Ishikawa (cell line): Measurements from ENCODE around the gene LHX5.

Experiments used
- CEBPB ChIP-seq: IDR thresholded peaks from 2 replicates; pipeline ENCODE4 v1.6.1; 2012
- CREB1 ChIP-seq: IDR thresholded peaks from 2 replicates; pipeline ENCODE4 v1.6.1; 2012; ENCODE audit warnings: low read depth
- EGR1 ChIP-seq: IDR thresholded peaks from 2 replicates; pipeline ENCODE4 v1.6.1; 2012
- EP300 ChIP-seq: IDR thresholded peaks from 2 replicates; pipeline ENCODE4 v1.6.1; 2012; ENCODE audit warnings: borderline replicate concordance
- FOXM1 ChIP-seq: IDR thresholded peaks from 2 replicates; pipeline ENCODE4 v1.6.1; 2012; ENCODE audit warnings: low read depth, borderline replicate concordance
- NFIC ChIP-seq: IDR thresholded peaks from 2 replicates; pipeline ENCODE4 v1.6.1; 2012
- RAD21 ChIP-seq: IDR thresholded peaks from 2 replicates; pipeline ENCODE4 v1.6.1; 2012; ENCODE audit warnings: low read depth
- TAF1 ChIP-seq: IDR thresholded peaks from 2 replicates; pipeline ENCODE4 v1.6.1; 2012; ENCODE audit warnings: low read depth, mild to moderate bottlenecking
- TCF12 ChIP-seq: IDR thresholded peaks from 2 replicates; pipeline ENCODE4 v1.6.1; 2012; ENCODE audit warnings: low read depth
- TEAD4 ChIP-seq: IDR thresholded peaks from 2 replicates; pipeline ENCODE4 v1.6.1; 2012
- YY1 ChIP-seq: IDR thresholded peaks from 2 replicates; pipeline ENCODE4 v1.6.1; 2012; ENCODE audit warnings: low read depth
- ZBTB7A ChIP-seq: IDR thresholded peaks from 2 replicates; pipeline ENCODE4 v1.6.1; 2012; ENCODE audit warnings: low read depth
- TF ChIP-seq, protein P1 (sequence below): IDR thresholded peaks from 2 replicates; pipeline ENCODE4 v1.6.1; 2012
- TF ChIP-seq, protein P2 (sequence below): IDR thresholded peaks from 2 replicates; pipeline ENCODE4 v1.6.1; 2012
- TF ChIP-seq, protein P3 (sequence below): IDR thresholded peaks from 2 replicates; pipeline ENCODE4 v1.6.1; 2012; ENCODE audit warnings: low read depth, mild to moderate bottlenecking

The LHX5 gene

DNA sequence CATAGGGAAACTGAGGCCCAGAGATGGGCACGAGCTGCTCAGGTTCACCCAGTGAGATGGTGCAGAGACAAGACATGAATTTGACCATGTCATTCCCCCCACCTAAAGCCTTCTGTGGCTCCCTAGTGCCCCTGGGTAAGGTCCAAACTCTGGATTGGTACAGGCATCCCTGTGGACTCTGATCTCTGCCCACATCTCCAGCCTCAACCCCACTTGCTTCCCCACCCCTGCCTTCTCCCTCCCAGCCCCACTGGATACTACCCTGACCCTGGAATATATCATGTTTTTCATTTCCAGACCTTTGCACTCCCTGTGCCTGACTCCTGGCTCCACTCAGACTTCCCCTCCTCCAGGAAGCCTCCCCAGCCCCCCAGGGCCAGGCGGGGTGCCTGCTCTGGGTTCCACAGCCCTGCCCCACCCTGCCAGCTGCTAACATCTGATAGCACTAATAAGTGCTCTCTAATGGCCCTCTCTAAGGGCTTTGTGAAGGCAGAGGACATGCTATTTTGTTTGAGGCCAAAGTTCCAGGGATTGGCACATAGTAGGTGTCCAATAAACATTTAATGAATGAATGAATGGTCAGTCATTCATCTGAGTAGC lies 50.6 kb downstream of the LHX5 start:
- TF ChIP-seq, protein P1, sequence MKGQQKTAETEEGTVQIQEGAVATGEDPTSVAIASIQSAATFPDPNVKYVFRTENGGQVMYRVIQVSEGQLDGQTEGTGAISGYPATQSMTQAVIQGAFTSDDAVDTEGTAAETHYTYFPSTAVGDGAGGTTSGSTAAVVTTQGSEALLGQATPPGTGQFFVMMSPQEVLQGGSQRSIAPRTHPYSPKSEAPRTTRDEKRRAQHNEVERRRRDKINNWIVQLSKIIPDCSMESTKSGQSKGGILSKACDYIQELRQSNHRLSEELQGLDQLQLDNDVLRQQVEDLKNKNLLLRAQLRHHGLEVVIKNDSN, result no peak
- no peak for TF ChIP-seq EGR1

DNA sequence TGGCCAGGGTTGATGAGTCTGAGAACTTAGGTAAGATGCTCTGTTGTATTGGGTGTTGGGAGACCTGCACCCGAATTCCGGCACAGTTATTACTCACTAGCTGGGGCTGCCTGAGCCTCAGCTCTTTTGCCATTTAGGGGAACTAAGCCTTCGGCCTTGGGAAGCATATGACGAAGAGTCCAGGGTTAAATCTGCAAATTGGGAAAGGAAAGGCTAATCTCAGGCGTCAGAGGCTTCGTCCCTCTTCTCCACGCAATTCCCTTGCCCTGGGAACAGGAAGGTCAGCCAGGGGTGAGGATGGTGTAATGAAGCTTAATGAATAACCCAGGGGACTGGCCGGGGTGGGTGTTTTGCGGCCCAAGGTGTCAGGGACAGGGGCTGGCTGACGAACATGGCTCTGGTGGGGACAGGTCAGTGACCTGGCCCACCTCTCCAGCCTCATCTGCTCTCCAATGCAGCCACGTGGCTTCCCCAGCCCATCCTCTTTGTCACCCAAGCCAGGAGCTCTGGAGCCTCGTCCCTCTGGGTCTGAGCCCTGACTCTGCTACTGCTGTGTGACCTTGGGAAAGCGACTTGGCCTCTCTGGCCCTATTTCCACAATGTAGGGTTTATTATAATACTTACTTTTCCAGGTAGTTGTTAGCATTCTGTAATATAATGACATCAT lies 53.3 kb downstream of the LHX5 start:
- TF ChIP-seq EGR1, result no peak
- TF ChIP-seq YY1, result no peak
- TF ChIP-seq, protein P2, sequence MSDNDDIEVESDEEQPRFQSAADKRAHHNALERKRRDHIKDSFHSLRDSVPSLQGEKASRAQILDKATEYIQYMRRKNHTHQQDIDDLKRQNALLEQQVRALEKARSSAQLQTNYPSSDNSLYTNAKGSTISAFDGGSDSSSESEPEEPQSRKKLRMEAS, result no peak
- TF ChIP-seq FOXM1, result no peak
- no peak for TF ChIP-seq ZBTB7A
- no peak for TF ChIP-seq TEAD4
- TF ChIP-seq TAF1, result no peak
- TF ChIP-seq CEBPB, result no peak
- TF ChIP-seq NFIC, result no peak
- TF ChIP-seq, protein P3, sequence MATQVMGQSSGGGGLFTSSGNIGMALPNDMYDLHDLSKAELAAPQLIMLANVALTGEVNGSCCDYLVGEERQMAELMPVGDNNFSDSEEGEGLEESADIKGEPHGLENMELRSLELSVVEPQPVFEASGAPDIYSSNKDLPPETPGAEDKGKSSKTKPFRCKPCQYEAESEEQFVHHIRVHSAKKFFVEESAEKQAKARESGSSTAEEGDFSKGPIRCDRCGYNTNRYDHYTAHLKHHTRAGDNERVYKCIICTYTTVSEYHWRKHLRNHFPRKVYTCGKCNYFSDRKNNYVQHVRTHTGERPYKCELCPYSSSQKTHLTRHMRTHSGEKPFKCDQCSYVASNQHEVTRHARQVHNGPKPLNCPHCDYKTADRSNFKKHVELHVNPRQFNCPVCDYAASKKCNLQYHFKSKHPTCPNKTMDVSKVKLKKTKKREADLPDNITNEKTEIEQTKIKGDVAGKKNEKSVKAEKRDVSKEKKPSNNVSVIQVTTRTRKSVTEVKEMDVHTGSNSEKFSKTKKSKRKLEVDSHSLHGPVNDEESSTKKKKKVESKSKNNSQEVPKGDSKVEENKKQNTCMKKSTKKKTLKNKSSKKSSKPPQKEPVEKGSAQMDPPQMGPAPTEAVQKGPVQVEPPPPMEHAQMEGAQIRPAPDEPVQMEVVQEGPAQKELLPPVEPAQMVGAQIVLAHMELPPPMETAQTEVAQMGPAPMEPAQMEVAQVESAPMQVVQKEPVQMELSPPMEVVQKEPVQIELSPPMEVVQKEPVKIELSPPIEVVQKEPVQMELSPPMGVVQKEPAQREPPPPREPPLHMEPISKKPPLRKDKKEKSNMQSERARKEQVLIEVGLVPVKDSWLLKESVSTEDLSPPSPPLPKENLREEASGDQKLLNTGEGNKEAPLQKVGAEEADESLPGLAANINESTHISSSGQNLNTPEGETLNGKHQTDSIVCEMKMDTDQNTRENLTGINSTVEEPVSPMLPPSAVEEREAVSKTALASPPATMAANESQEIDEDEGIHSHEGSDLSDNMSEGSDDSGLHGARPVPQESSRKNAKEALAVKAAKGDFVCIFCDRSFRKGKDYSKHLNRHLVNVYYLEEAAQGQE, result no peak
- TF ChIP-seq RAD21, result no peak
- TF ChIP-seq TCF12, result no peak
- TF ChIP-seq, protein P1, result no peak
- TF ChIP-seq CREB1, result no peak

DNA sequence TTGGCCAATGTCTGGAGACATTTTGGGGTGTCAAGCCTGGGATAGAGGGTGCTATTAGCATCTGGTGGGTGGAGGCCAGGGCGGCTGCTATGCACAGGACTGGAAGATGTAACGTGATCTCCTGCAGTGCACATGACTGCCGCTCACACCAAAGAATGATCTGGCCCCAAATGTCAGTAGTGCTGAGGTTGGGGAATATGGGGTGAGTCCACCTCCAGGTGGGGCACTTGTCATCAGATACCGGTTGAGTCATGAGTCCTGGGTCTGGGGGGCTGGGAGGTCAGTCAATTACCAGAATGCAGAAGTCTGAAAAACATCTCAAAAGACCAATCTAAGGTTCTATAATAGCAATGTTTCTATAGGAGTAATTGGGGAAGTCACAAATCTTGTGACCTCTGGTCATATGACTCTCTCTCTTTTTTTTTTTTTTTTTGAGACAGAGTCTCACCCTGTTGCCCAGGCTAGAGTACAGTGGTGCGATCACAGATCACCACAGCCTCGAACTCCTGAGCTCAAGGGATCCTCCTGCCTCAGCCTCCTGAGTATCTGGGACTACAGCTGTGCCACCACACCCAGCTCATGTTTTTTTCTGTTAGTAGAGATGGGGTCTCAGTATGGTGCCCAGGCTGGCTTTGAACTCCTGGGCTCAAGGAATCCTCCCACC lies 55.4 kb downstream of the LHX5 start:
- no peak for TF ChIP-seq CEBPB
- TF ChIP-seq, protein P1, result peak; percentile 35
- no peak for TF ChIP-seq FOXM1
- TF ChIP-seq RAD21, result no peak
- no peak for TF ChIP-seq ZBTB7A
- no peak for TF ChIP-seq NFIC
- no peak for TF ChIP-seq EP300

DNA sequence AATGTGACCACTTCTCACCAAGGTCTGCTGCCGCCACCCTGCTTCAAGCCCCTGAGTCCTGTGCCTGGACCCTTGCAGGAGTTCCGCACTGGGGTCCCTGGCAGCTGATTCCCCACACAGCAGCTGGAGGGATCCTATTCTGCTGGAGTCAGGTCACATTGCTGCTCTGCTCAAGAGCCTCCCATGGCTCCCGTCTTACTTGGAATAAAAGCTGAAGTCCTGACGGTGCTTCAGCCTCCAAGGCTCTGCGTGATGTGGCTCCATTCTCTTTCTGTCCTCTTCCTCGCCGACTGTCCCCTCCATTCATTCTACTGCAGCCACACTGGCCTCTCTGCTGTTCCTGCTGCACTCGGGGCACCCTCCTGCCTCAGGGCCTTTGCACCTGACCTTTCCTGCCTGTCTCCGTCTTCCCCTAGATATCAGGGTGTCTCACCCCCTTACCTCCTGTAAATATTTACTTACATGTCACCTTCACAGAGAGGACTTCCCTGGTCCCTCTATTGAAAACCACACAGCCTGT lies 57.1 kb downstream of the LHX5 start:
- TF ChIP-seq, protein P3, result no peak
- TF ChIP-seq NFIC, result no peak
- no peak for TF ChIP-seq TEAD4
- TF ChIP-seq, protein P1, result no peak
- TF ChIP-seq, protein P2, result no peak
- TF ChIP-seq EP300, result no peak
- TF ChIP-seq TAF1, result no peak
- no peak for TF ChIP-seq RAD21
- TF ChIP-seq FOXM1, result no peak
- TF ChIP-seq TCF12, result no peak
- TF ChIP-seq ZBTB7A, result no peak
- no peak for TF ChIP-seq CEBPB
- TF ChIP-seq CREB1, result no peak
- TF ChIP-seq YY1, result no peak
- no peak for TF ChIP-seq EGR1

DNA sequence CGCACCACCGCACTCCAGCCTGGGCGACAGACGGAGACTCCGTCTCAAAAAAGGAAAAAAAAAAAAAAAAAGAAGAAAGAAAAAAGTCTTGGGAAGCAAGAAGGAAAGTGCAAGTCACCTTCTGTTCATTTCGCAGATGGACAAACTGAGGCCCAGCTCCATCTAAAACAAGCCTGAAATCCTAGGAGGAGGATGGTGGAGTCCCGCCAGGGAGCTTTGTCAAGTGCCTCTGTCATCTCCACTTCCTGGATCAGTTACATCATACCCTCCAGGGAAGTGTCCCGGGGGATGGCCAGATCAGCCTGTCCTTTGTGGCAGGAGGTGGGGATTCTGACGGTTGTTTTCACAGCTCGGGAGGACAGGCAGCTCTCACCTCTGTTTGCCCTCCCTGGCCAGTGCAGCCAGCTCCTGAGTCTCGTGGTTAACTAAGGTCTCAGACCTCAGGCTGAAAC lies 58.2 kb downstream of the LHX5 start:
- TF ChIP-seq, protein P3, result no peak
- no peak for TF ChIP-seq EP300
- no peak for TF ChIP-seq CREB1
- no peak for TF ChIP-seq CEBPB
- TF ChIP-seq, protein P2, result no peak
- TF ChIP-seq RAD21, result no peak
- no peak for TF ChIP-seq EGR1
- no peak for TF ChIP-seq TEAD4
- no peak for TF ChIP-seq NFIC
- TF ChIP-seq TCF12, result no peak
- no peak for TF ChIP-seq ZBTB7A
